ENCODE data around the gene DMBX1.

- TF ChIP-seq CTCF (IDR thresholded peaks at IDR 0.05) (no peak), POLR2A (IDR thresholded peaks at IDR 0.05) (no peak), EP300 (IDR thresholded peaks at IDR 0.05) (no peak), POLR2AphosphoS5 (IDR thresholded peaks at IDR 0.05) (no peak)
Measured at GRCh38 chr1:46522969-46523320, 33.3 kb downstream of the DMBX1 start.

All from suprapubic skin (tissue), 4 donors.